Measurements from ENCODE around the gene ACBD3.

ACBD3 gene

GRCh38 chr1:226201029-226201593, 14.6 kb upstream of the ACBD3 start:
- DNase-seq, result no peak

- no peak for DNase-seq
Observed at GRCh38 chr1:226199971-226200370, 13.4 kb upstream of the ACBD3 start.

- DNase-seq, result no peak
Observed at GRCh38 chr1:226195144-226195543, 8.6 kb upstream of the ACBD3 start.

GRCh38 chr1:226187380-226187779, 839 bp upstream of the ACBD3 start:
- DNase-seq, result no peak

- no peak for DNase-seq
Observed at GRCh38 chr1:226187019-226187322, 430 bp upstream of the ACBD3 start.

- DNase-seq, result no peak
Observed at GRCh38 chr1:226185141-226186036, 1.2 kb downstream of the ACBD3 start.

GRCh38 chr1:226181996-226182714, 4.4 kb downstream of the ACBD3 start:
- DNase-seq, result no peak

GRCh38 chr1:226176870-226177269, 9.7 kb downstream of the ACBD3 start:
- DNase-seq, result peak; percentile 20

GRCh38 chr1:226172589-226172988, 14.0 kb downstream of the ACBD3 start:
- no peak for DNase-seq

GRCh38 chr1:226166341-226166740, 20.2 kb downstream of the ACBD3 start:
- no peak for DNase-seq

- DNase-seq, result no peak
Observed at GRCh38 chr1:226164154-226164553, 22.4 kb downstream of the ACBD3 start.

- DNase-seq, result no peak
Observed at GRCh38 chr1:226162898-226163297, 23.6 kb downstream of the ACBD3 start.

GRCh38 chr1:226158983-226159382, 27.6 kb downstream of the ACBD3 start:
- no peak for DNase-seq

- DNase-seq, result no peak
Observed at GRCh38 chr1:226158457-226158856, 28.1 kb downstream of the ACBD3 start.

- no peak for DNase-seq
Observed at GRCh38 chr1:226157761-226158316, 28.7 kb downstream of the ACBD3 start.

GRCh38 chr1:226154593-226154992, 31.9 kb downstream of the ACBD3 start:
- no peak for DNase-seq

GRCh38 chr1:226149806-226150205, 36.7 kb downstream of the ACBD3 start:
- no peak for DNase-seq

- no peak for DNase-seq
Observed at GRCh38 chr1:226148121-226148648, 38.4 kb downstream of the ACBD3 start.

- no peak for DNase-seq
Observed at GRCh38 chr1:226144045-226144444, 42.5 kb downstream of the ACBD3 start.

GRCh38 chr1:226135709-226136108, 50.8 kb downstream of the ACBD3 start:
- no peak for DNase-seq

GRCh38 chr1:226135059-226135651, 51.4 kb downstream of the ACBD3 start:
- DNase-seq, result no peak

- no peak for DNase-seq
Observed at GRCh38 chr1:226134170-226135058, 52.1 kb downstream of the ACBD3 start.
